AG09319 (cell line): ENCODE measurements around the gene SLC47A2.
A peak's percentile ranks its signal among the peaks of the same experiment; 100 is the strongest.
"Not testable (repeated sequence)": the region's sequence is repeated elsewhere in the genome, so short reads cannot be mapped to it uniquely, and the experiment has no call there.

Source experiments
- DNase-seq: peaks from one replicate; pipeline ENCODE4 v3.0.0-alpha.2; 2010; ENCODE audit warnings: low read depth; ENCODE audit errors: extremely low read depth
- CTCF ChIP-seq: IDR thresholded peaks from 2 replicates; pipeline ENCODE4 v1.5.1; 2011; ENCODE audit warnings: low read depth, mild to moderate bottlenecking, inconsistent platforms, low read length, moderate library complexity

SLC47A2 gene

GRCh38 chr17:19716108-19717030 lies at the start of gene SLC47A2:
Gene SLC47A2, minus strand, starts transcription at chr17:19716584. Its CDS starts 29 bp downstream, at chr17:19716555.
- no peak for TF ChIP-seq CTCF
- no peak for DNase-seq

GRCh38 chr17:19766016-19766415 lies 49.6 kb upstream of the SLC47A2 start:
- no peak for DNase-seq
- TF ChIP-seq CTCF = no peak

- not testable (repeated sequence) for DNase-seq
These were observed 47.6 kb upstream of the SLC47A2 start for GRCh38 chr17:19763991-19764390.

GRCh38 chr17:19763416-19763815 lies 47.0 kb upstream of the SLC47A2 start:
- TF ChIP-seq CTCF = no peak
- no peak for DNase-seq

- peak; percentile 35 for DNase-seq
- peak; percentile 90 for TF ChIP-seq CTCF
These were observed 46.2 kb upstream of the SLC47A2 start for GRCh38 chr17:19762515-19762961.

- DNase-seq = no peak
- TF ChIP-seq CTCF = no peak
These were observed 44.4 kb upstream of the SLC47A2 start for GRCh38 chr17:19760746-19761145.

GRCh38 chr17:19759568-19760549 lies 43.5 kb upstream of the SLC47A2 start:
- no peak for TF ChIP-seq CTCF
- no peak for DNase-seq
